Measurements from ENCODE around the gene SH2D3A.

- TF ChIP-seq CTCF (conservative IDR thresholded peaks at IDR 0.05) = no peak
- no peak for TF ChIP-seq EZH2 (IDR thresholded peaks at IDR 0.05; ENCODE audit: low read depth)
These were observed 35.8 kb upstream of the SH2D3A start for GRCh38 chr19:6803036-6803404.

Data from PC-9 (cell line).